HG03469 (cell line): Measurements from ENCODE around the gene ABLIM3.
"Not testable (repeated sequence)": the region's sequence is repeated elsewhere in the genome, so short reads cannot be mapped to it uniquely, and the experiment has no call there.

Experiments used
- ATAC-seq: cut with Tn5 transposase; IDR thresholded peaks from one replicate; pipeline ENCODE4 v1.9.1; 2021; ENCODE audit warnings: mild to moderate bottlenecking, moderate library complexity, moderate number of reproducible peaks; ENCODE audit not compliant: unreplicated experiment

ABLIM3 gene

DNA sequence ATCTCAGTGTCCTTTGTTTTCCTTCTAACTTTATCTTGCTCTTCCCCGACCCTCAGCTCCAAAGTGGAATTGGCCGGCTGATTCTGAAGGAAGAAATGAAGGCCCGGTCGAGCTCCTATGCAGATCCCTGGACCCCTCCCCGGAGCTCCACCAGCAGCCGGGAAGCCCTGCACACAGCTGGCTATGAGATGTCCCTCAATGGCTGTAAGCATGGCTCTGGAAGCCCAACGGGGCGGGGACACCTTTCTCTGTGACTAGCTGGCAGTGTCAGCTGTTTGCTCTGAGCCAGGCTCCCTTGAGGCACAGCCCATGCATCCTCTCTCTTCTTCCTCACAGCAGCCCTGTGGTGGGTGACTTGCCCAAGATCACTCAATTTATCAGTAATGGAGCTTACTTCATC lies 106.4 kb downstream of the ABLIM3 start:
- ATAC-seq, result no peak

- ATAC-seq, result no peak
Measured at GRCh38 chr5:149251546-149251945, 110.3 kb downstream of the ABLIM3 start.

- no peak for ATAC-seq
Measured at GRCh38 chr5:149254506-149254905, 113.2 kb downstream of the ABLIM3 start.

GRCh38 chr5:149256451-149256850 lies 115.2 kb downstream of the ABLIM3 start:
- no peak for ATAC-seq

DNA sequence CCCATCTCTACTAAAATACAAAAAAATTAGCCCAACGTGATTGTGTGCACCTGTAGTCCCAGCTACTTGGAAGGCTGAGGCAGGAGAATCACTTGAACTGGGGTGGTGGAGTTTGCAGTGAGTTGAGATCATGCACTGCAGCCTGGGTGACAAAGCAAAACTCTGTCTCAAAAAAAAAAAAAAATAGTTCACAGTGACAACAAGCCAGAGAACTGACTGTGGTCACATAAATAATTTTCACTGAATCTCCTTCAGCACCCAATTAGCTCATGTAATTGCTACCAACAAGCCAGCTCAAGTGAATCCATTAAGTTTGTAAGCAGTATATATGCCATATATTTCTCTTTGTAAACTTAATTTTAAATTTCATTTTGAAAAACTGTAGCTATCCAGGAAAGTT lies 115.8 kb downstream of the ABLIM3 start:
- no peak for ATAC-seq

- ATAC-seq, result no peak
Measured at GRCh38 chr5:149257889-149258705, 116.8 kb downstream of the ABLIM3 start.

DNA sequence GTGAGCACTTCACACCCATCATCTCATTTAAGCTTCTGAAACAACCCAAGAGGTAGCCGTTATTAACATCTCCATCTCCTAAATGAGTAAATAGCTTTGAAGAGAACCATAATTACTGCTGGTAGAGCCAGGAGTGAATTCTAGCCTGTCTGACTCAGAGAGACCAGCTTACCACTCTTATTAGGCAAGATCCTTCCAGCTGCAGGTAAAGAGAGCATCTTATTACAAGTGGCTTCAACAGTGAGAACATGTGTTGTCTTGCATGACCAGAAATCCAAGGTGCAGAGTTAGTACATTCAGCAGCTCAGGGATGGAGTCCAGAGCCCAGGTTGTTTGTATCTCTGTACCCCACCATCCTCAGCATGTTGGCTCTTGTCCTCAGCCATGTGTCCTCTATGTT lies 119.5 kb downstream of the ABLIM3 start:
- no peak for ATAC-seq

DNA sequence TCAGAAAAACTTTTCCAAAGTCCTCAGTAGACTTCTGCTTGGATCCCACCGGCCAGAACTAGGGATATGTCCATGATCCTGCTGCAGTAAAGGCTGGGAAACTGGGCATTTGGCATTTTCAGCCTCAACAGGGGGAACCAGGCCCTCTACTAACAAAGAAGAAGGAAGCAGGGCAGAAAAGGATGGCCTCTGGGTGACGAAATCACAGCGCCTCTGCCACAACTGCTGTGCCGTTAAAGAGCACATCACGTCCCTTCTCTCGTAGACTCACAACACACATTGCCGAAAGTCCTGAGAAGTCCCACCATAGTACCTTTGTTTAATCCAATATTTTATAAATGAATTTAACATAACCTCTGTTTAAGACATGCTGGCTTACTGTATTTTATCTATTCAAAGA lies 120.0 kb downstream of the ABLIM3 start:
- no peak for ATAC-seq

DNA sequence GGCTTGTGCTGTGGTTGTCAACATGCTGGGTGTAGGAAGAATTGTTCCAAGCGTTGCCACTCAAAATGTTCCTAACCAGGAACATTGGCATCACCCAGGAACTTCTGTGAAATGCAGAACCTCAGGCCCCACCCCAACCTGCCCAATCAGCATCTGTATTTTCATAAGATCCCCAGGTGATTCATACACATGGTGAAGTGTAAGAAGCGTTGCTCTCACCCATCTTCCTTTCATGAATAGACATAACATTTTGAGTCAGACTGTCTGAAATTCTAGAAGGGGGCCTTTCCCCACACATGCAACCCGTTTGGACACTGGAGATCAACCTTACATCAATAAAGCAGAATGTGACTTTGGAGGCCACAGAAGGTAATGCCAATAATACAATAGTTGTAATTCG lies 121.0 kb downstream of the ABLIM3 start:
- ATAC-seq, result no peak

- peak; percentile 87 for ATAC-seq
Measured at GRCh38 chr5:149264439-149265067, 123.3 kb downstream of the ABLIM3 start.

DNA sequence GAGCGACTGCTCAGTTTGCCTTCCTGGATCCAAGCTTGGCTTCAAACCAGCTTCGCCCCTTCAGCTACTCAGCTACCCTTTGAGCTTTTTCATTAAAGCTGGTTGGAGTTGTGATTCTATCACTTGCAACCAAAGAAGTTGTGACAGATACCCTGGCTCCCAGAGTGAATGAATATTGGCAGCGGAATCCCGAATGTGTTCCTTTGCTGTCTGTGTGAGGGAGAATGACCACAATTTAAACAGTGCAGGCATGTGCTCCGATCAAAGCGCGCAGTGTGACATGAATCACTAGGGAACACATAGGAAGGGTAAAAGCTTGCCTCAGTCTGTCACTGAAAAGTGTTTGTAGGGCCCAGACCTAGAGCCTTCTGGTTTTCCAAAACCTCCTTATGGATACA lies 123.8 kb downstream of the ABLIM3 start:
- ATAC-seq, result no peak

GRCh38 chr5:149265597-149265996 lies 124.3 kb downstream of the ABLIM3 start:
- ATAC-seq, result no peak

DNA sequence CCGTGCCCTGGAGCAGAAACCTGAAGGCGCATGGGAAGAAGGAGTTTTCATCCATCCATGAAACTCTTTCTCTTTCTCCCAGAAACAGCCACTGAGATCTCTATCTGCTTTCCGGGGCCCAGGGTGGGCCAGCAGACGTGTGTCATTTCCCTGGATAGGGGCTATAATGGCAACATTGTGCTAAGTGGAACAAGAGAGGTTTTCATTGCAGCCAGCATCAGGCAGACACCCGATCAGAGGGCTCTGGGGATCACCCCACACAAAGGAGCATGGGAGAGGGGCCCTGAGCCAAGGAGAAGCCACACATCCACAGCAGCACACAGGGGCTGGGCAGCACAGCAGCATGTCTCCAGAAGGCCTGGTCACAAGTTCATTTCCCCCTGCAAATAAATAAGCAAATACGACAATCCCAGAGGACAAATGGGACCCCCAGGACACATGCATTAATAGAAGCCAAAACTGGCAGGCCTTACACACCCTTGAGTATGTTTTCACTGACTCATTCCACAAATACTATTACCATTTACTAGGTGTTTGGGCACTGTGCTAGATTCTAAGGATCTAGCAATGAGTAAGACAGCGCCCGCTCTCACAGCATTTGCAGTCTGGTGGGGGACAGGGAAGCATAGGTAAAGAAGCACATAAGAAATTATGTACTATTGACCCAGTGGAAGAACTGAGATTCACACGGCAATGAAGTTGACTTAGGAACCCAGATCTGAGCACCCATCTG lies 126.1 kb downstream of the ABLIM3 start:
- ATAC-seq, result no peak

GRCh38 chr5:149268928-149269557 lies 127.8 kb downstream of the ABLIM3 start:
- no peak for ATAC-seq

DNA sequence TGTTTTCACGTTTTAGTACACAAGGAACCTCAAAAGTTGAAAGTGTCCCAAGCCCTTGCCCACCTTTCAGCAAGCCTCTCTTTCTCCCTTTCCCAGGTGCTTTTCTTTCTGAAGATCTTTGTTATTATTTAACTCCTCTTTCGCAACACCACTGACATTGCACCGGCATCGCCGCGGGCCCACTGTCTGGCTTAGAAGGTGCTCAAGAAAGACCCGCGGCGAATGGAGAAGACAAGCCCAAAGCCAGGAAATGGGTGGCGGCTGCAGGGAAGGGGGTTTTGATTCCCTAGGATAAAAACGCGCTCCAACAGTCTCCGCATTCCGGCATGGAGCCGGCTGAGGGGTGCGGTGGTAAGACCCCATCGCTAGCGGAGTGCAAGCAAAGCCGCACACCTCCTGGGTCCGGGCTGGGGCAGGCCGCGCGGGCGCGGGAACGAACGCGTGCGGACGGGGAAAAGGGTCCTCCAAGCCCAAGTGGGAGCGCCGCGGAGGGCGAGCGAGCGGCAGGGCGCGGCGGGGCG lies 130.0 kb downstream of the ABLIM3 start:
- no peak for ATAC-seq

GRCh38 chr5:149271716-149272563 lies 130.6 kb downstream of the ABLIM3 start, which contains the start of gene AFAP1L1:
Gene AFAP1L1 (plus strand): TSS chr5:149271859. CDS start chr5:149271969, 110 bp downstream.
- ATAC-seq, result no peak

DNA sequence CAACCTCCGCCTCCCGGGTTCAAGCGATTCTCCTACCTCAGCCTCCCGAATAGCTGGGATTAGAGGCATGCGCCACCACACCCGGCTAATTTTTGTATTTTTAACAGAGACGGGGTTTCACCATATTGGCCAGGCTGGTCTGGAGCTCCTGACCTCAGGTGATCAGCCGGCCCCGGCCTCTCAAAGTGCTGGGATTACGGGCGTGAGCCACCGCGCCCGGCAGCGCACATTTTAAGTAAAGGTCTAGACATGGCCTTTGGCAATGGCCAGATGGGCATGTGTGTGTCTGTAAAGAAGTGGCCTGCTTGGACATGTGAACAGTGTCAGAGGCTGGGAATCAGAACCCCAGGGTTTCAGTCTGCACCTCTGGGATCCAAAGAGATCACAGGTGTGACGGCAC lies 131.5 kb downstream of the ABLIM3 start:
- not testable (repeated sequence) for ATAC-seq

DNA sequence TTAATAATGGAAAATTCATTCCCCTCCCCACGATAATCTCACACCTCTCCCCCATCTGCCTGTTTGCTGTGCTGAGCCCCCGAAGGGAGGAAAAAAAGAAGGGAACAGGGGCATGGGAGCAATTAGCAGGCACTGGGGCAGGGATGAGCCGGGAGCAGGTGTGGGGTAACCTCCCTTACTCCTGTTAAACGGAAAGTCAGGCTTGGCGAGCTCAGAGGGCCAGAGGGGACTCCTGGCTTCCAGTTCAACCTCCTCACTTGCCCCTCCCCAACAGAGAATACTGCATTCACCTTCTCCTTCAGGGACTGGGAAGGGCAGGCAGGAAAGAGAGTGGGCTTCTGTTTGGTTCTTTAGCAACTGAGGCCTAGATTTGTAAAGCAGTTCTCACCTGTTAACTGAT lies 131.9 kb downstream of the ABLIM3 start:
- no peak for ATAC-seq

DNA sequence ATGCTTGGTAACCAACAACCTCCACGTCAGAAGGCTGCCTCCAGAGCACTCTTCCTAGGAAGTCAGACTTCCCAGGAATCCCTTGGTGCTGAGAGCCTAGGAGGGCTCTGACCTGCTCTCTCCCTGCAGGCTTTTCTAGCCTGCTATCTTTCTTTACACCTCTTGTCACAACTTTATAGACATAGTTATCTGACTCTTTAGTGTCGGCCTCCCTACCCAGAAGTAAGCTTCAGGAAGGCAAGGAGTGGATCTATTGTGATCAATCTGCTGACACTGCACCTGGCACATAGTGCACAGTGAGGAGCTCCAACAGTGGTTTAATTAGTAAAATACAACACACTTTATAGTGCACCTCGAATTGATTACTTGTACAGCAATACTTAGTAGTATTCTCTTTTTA lies 132.7 kb downstream of the ABLIM3 start:
- ATAC-seq, result no peak

DNA sequence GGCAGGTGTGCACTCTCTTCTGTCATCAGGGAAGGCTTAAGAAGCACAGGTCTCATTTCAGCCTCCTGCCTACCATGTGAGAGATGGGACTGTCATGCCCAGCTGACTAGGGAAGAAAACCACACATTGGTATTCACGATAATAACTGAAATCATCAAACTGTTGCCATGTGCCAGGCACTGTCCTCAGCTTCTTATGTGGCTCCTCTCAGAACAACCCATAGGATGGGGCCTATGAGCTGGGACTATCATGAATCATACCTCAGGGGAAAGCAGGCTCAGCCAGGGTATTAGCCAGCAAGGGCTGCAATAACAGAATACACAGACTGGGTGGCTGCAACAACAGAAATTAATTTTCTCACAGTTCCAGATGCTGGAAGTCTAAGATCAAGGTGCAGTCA lies 133.6 kb downstream of the ABLIM3 start:
- no peak for ATAC-seq
